ENCODE measurements around the gene ARHGEF6. TPM values are rescaled to one million over a fixed set of nuclear protein-coding genes. Genes with fewer than 3 reads are reported as not detected.
A peak's percentile ranks its signal among the peaks of the same experiment; 100 is the strongest.
"Not testable (repeated sequence)": the region's sequence is repeated elsewhere in the genome, so short reads cannot be mapped to it uniquely, and the experiment has no call there.

The ARHGEF6 gene
- total RNA-seq, 1 donor from 2014 or later: 0.31 TPM

GRCh38 chrX:136778020-136778419 lies 2.7 kb downstream of the ARHGEF6 start:
- Mint-ChIP-seq H3K9me3 (ENCODE audit: low read depth) (peaks cover 12% of the 10 kb centered on the region), H3K27me3 (no peaks in the 10 kb centered on the region), H3K4me3 (ENCODE audit: low read depth) (no peak overlapping the region), H3K36me3 (ENCODE audit: insufficient read depth) (no peaks in the 10 kb centered on the region), H3K27ac (no peak overlapping the region), H3K4me1 (ENCODE audit: low read depth) (no peaks in the 10 kb centered on the region)
- TF ChIP-seq CTCF (IDR thresholded peaks at IDR 0.05; ENCODE audit: unreplicated experiment): no peak
- DNase-seq (ENCODE audit: low spot score, unreplicated experiment): no peak

- no peak overlapping the region for H3K27ac Mint-ChIP-seq
- H3K4me3 Mint-ChIP-seq (ENCODE audit: low read depth): no peak overlapping the region
- H3K9me3 Mint-ChIP-seq (ENCODE audit: low read depth): peaks cover 19% of the 10 kb centered on the region
- peaks cover 4% of the 10 kb centered on the region for H3K27me3 Mint-ChIP-seq
- no peak for TF ChIP-seq CTCF (IDR thresholded peaks at IDR 0.05; ENCODE audit: unreplicated experiment)
- H3K36me3 Mint-ChIP-seq (ENCODE audit: insufficient read depth): no peaks in the 10 kb centered on the region
- H3K4me1 Mint-ChIP-seq (ENCODE audit: low read depth): no peaks in the 10 kb centered on the region
- no peak for DNase-seq (ENCODE audit: low spot score, unreplicated experiment)
Measured at GRCh38 chrX:136773648-136774047, 7.1 kb downstream of the ARHGEF6 start.

- not testable (repeated sequence) for H3K27me3 Mint-ChIP-seq; H3K4me1 Mint-ChIP-seq (ENCODE audit: low read depth); DNase-seq (ENCODE audit: low spot score, unreplicated experiment); H3K36me3 Mint-ChIP-seq (ENCODE audit: insufficient read depth); H3K27ac Mint-ChIP-seq; H3K4me3 Mint-ChIP-seq (ENCODE audit: low read depth)
- peaks cover 15% of the 10 kb centered on the region for H3K9me3 Mint-ChIP-seq (ENCODE audit: low read depth)
Measured at GRCh38 chrX:136771869-136772268, 8.9 kb downstream of the ARHGEF6 start.

GRCh38 chrX:136768469-136769084 lies 12.2 kb downstream of the ARHGEF6 start:
- peaks cover 27% of the 10 kb centered on the region for H3K27me3 Mint-ChIP-seq
- no peak for DNase-seq (ENCODE audit: low spot score, unreplicated experiment)
- no peaks in the 10 kb centered on the region for H3K36me3 Mint-ChIP-seq (ENCODE audit: insufficient read depth)
- H3K4me3 Mint-ChIP-seq (ENCODE audit: low read depth): peak overlapping the region; percentile 70
- peaks cover 7% of the 10 kb centered on the region for H3K9me3 Mint-ChIP-seq (ENCODE audit: low read depth)
- H3K4me1 Mint-ChIP-seq (ENCODE audit: low read depth): no peaks in the 10 kb centered on the region
- H3K27ac Mint-ChIP-seq: no peak overlapping the region
- TF ChIP-seq CTCF (IDR thresholded peaks at IDR 0.05; ENCODE audit: unreplicated experiment): no peak

- Mint-ChIP-seq H3K4me1 (ENCODE audit: low read depth) (no peaks in the 10 kb centered on the region), H3K27me3 (peaks cover 27% of the 10 kb centered on the region), H3K27ac (no peak overlapping the region), H3K4me3 (ENCODE audit: low read depth) (peak overlapping the region; percentile 70), H3K36me3 (ENCODE audit: insufficient read depth) (no peaks in the 10 kb centered on the region), H3K9me3 (ENCODE audit: low read depth) (peaks cover 7% of the 10 kb centered on the region)
- peak; percentile 34 for TF ChIP-seq CTCF (IDR thresholded peaks at IDR 0.05; ENCODE audit: unreplicated experiment)
- DNase-seq (ENCODE audit: low spot score, unreplicated experiment): peak; percentile 39
Measured at GRCh38 chrX:136767104-136767941, 13.4 kb downstream of the ARHGEF6 start.

- H3K4me1 Mint-ChIP-seq (ENCODE audit: low read depth): no peaks in the 10 kb centered on the region
- no peak overlapping the region for H3K27ac Mint-ChIP-seq
- H3K4me3 Mint-ChIP-seq (ENCODE audit: low read depth): peak overlapping the region; percentile 62
- H3K27me3 Mint-ChIP-seq: peaks cover 27% of the 10 kb centered on the region
- peaks cover 3% of the 10 kb centered on the region for H3K9me3 Mint-ChIP-seq (ENCODE audit: low read depth)
- TF ChIP-seq CTCF (IDR thresholded peaks at IDR 0.05; ENCODE audit: unreplicated experiment): no peak
- H3K36me3 Mint-ChIP-seq (ENCODE audit: insufficient read depth): no peaks in the 10 kb centered on the region
- DNase-seq (ENCODE audit: low spot score, unreplicated experiment): no peak
Measured at GRCh38 chrX:136766785-136767103, 14.0 kb downstream of the ARHGEF6 start.
